GM23338 (cell line): ENCODE data around the gene ETV6. TPM values are rescaled to one million over a fixed set of nuclear protein-coding genes. Genes with fewer than 3 reads are reported as not detected.

ENCODE experiments used
- ATAC-seq: fragments of 200-7000 bp; cut with Tn5 transposase; 3 replicates; pipeline ENCODE4 v1.9.1; 2020
- DNase-seq: peaks from one replicate; pipeline ENCODE4 v3.0.0-alpha.2; 2015; ENCODE audit warnings: low spot score
- H2AFZ ChIP-seq: fragments of 200-600 bp; sonication (generic); 2 replicates; pipeline ENCODE4 v1.8.0; 2016; ENCODE audit warnings: antibody characterized with exemption, mild to moderate bottlenecking, moderate library complexity
- H3F3A ChIP-seq: fragments of 200-600 bp; sonication (generic); replicated peaks from 2 replicates; pipeline ENCODE4 v1.8.0; 2017; ENCODE audit warnings: antibody characterized with exemption, mixed run types, low read depth
- H3K27ac ChIP-seq: fragments of 200-600 bp; sonication (generic); 2 replicates; pipeline ENCODE4 v1.6.1; 2016; ENCODE audit warnings: low read depth
- H3K27me3 ChIP-seq: fragments of 200-600 bp; sonication (generic); 2 replicates; pipeline ENCODE4 v1.8.0; 2016; ENCODE audit warnings: mild to moderate bottlenecking, mixed run types, moderate library complexity; ENCODE audit not compliant: insufficient read depth
- H3K36me3 ChIP-seq: fragments of 200-600 bp; sonication (generic); 2 replicates; pipeline ENCODE4 v1.8.0; 2016; ENCODE audit warnings: mild to moderate bottlenecking; ENCODE audit not compliant: insufficient read depth
- H3K4me1 ChIP-seq: fragments of 200-600 bp; sonication (generic); 2 replicates; pipeline ENCODE4 v1.8.0; 2016; ENCODE audit warnings: mild to moderate bottlenecking, moderate library complexity; ENCODE audit not compliant: insufficient read depth
- H3K4me2 ChIP-seq: fragments of 200-600 bp; sonication (generic); 2 replicates; pipeline ENCODE4 v1.7.1; 2017; ENCODE audit warnings: mixed run types
- H3K4me3 ChIP-seq: fragments of 200-600 bp; sonication (generic); 2 replicates; pipeline ENCODE4 v1.6.1; 2016; ENCODE audit warnings: mixed run types
- H3K79me2 ChIP-seq: fragments of 200-600 bp; sonication (generic); replicated peaks from 2 replicates; pipeline ENCODE4 v1.8.0; 2017; ENCODE audit warnings: mild to moderate bottlenecking; ENCODE audit not compliant: insufficient read depth
- H3K9me2 ChIP-seq: fragments of 200-600 bp; sonication (generic); 2 replicates; pipeline ENCODE4 v1.8.0; 2017; ENCODE audit not compliant: insufficient read depth
- H4K20me1 ChIP-seq: fragments of 200-600 bp; sonication (generic); replicated peaks from 2 replicates; pipeline ENCODE4 v1.8.0; 2017; ENCODE audit warnings: mild to moderate bottlenecking; ENCODE audit not compliant: insufficient read depth
- H3K27ac Mint-ChIP-seq: 2 replicates; pipeline ENCODE4 v1.8.0; 2020; ENCODE audit warnings: inconsistent platforms, mild to moderate bottlenecking, moderate library complexity, mixed read lengths
- H3K27me3 Mint-ChIP-seq: 3 replicates; pipeline ENCODE4 v1.8.0; 2022; ENCODE audit warnings: low read depth, mild to moderate bottlenecking, moderate library complexity, mixed read lengths, inconsistent platforms; ENCODE audit not compliant: insufficient read depth, poor library complexity
- H3K36me3 Mint-ChIP-seq: 3 replicates; pipeline ENCODE4 v1.8.0; 2021; ENCODE audit warnings: low read depth, mild to moderate bottlenecking, inconsistent platforms, moderate library complexity, mixed read lengths
- H3K4me1 Mint-ChIP-seq: 3 replicates; pipeline ENCODE4 v1.8.0; 2020; ENCODE audit warnings: mild to moderate bottlenecking, inconsistent platforms, mixed read lengths
- H3K4me3 Mint-ChIP-seq: 3 replicates; pipeline ENCODE4 v1.8.0; 2021; ENCODE audit warnings: moderate library complexity, mild to moderate bottlenecking, inconsistent platforms, mixed read lengths
- H3K9me3 Mint-ChIP-seq: 3 replicates; pipeline ENCODE4 v1.8.0; 2020; ENCODE audit warnings: moderate library complexity, mild to moderate bottlenecking, inconsistent platforms, mixed read lengths
- CREB1 ChIP-seq: fragments of 250-450 bp; sonication (Bioruptor Pico); IDR thresholded peaks from 2 replicates; pipeline ENCODE4 v1.5.0; 2020; ENCODE audit warnings: low read depth, mild to moderate bottlenecking, moderate library complexity
- EZH2 ChIP-seq: fragments of 200-600 bp; sonication (generic); IDR thresholded peaks from one replicate; pipeline ENCODE4 v1.8.0; 2017; ENCODE audit warnings: antibody characterized with exemption, mild to moderate bottlenecking, low read depth; ENCODE audit not compliant: unreplicated experiment
- EZH2phosphoT487 ChIP-seq: fragments of 200-600 bp; sonication (generic); IDR thresholded peaks from one replicate; pipeline ENCODE4 v1.8.1; 2018; ENCODE audit warnings: antibody characterized with exemption; ENCODE audit not compliant: unreplicated experiment
- JUNB ChIP-seq: IDR thresholded peaks from one replicate; pipeline ENCODE4 v1.6.1; 2016; ENCODE audit warnings: antibody characterized with exemption; ENCODE audit not compliant: unreplicated experiment
- NANOG ChIP-seq: IDR thresholded peaks from 2 replicates; pipeline ENCODE4 v1.6.1; 2016; ENCODE audit warnings: antibody characterized with exemption, borderline replicate concordance
- POLR2AphosphoS5 ChIP-seq: IDR thresholded peaks from 2 replicates; pipeline ENCODE4 v1.6.1; 2016; ENCODE audit warnings: antibody characterized with exemption, low read depth
- STAT1 ChIP-seq: IDR thresholded peaks from one replicate; pipeline ENCODE4 v1.6.1; 2016; ENCODE audit warnings: antibody characterized with exemption; ENCODE audit not compliant: unreplicated experiment
- ZNF114 ChIP-seq: fragments of 250-450 bp; sonication (Bioruptor Pico); IDR thresholded peaks from 2 replicates; pipeline ENCODE4 v1.5.0; 2020; ENCODE audit warnings: mild to moderate bottlenecking, moderate library complexity
- ZNF331 ChIP-seq: fragments of 250-450 bp; sonication (Bioruptor Pico); IDR thresholded peaks from 2 replicates; pipeline ENCODE4 v1.5.0; 2020; ENCODE audit warnings: low read depth, mild to moderate bottlenecking, moderate library complexity
- polyA plus RNA-seq: library from polyadenylated mRNA; unstranded; fragments of >200 nt; fragmentation: Nextera tagmentation; extraction: Ambion mirVana; gene quantifications from 2 replicates; pipeline ENCODE4 v1.2.1, GENCODE V29; 2016
- total RNA-seq: library from RNA; depleted of rRNA; stranded (reverse); fragments of >200 nt; shearing (Covaris generic); gene quantifications from 2 replicates; pipeline ENCODE4 v1.2.3, GENCODE V29; 2014
- TF ChIP-seq, protein P1 (sequence below): IDR thresholded peaks from one replicate; pipeline ENCODE4 v1.6.1; 2018; ENCODE audit warnings: antibody characterized with exemption; ENCODE audit not compliant: unreplicated experiment
- TF ChIP-seq, protein P2 (sequence below): IDR thresholded peaks from 2 replicates; pipeline ENCODE4 v1.6.1; 2016; ENCODE audit warnings: antibody characterized with exemption
- TF ChIP-seq, protein P3 (sequence below): fragments of 250-450 bp; sonication (Bioruptor Pico); IDR thresholded peaks from 2 replicates; pipeline ENCODE4 v1.5.0; 2020; ENCODE audit warnings: mild to moderate bottlenecking, moderate library complexity
- TF ChIP-seq, protein P4 (sequence below), 2 experiments: fragments of 200-600 bp in 1 of 2; sonication (generic) in 1 of 2; conservative IDR thresholded peaks; 2 replicates each; pipeline versions ENCODE4 v1.5.1 to v1.6.1; 2016 to 2017; ENCODE audit warnings: antibody characterized with exemption in 2 of 2, low read depth in 2 of 2, mild to moderate bottlenecking in 2 of 2, moderate library complexity in 1 of 2

ETV6 gene
- total and polyA plus RNA-seq, 2 experiments from 2014 or later, result 7.5 to 15.1 TPM

DNA sequence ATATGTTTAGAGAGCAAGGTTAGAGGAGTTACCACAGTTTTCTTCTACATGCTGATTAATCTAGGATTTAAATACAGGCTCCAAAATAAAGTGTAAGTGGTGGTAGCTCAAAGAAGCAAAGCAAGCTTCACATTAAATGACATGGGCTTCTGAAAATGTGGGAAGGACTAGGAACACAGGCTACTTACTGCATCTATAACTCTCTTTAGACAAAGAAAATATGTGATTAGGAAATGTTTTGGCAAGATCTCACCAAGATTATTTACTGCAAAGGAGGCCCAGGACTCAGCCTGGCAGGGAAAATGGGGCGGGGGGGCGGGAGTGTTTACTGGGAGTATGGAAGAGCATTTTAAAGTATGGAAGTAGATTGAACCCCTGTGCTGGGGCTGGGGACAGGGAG, 39.4 kb downstream of the ETV6 start:
- H3K4me1 Mint-ChIP-seq, result peaks cover 27% of the 10 kb centered on the region
- peaks cover 3% of the 10 kb centered on the region for H3K27me3 Mint-ChIP-seq
- ATAC-seq, result no peak
- TF ChIP-seq JUNB (no peak), STAT1 (no peak), ZNF331 (CRISPR knock-in tag) (no peak), ZNF114 (CRISPR knock-in tag) (no peak), CREB1 (CRISPR knock-in tag) (no peak), NANOG (no peak), POLR2AphosphoS5 (no peak), EZH2phosphoT487 (no peak), EZH2 (no peak)
- TF ChIP-seq, protein P1, sequence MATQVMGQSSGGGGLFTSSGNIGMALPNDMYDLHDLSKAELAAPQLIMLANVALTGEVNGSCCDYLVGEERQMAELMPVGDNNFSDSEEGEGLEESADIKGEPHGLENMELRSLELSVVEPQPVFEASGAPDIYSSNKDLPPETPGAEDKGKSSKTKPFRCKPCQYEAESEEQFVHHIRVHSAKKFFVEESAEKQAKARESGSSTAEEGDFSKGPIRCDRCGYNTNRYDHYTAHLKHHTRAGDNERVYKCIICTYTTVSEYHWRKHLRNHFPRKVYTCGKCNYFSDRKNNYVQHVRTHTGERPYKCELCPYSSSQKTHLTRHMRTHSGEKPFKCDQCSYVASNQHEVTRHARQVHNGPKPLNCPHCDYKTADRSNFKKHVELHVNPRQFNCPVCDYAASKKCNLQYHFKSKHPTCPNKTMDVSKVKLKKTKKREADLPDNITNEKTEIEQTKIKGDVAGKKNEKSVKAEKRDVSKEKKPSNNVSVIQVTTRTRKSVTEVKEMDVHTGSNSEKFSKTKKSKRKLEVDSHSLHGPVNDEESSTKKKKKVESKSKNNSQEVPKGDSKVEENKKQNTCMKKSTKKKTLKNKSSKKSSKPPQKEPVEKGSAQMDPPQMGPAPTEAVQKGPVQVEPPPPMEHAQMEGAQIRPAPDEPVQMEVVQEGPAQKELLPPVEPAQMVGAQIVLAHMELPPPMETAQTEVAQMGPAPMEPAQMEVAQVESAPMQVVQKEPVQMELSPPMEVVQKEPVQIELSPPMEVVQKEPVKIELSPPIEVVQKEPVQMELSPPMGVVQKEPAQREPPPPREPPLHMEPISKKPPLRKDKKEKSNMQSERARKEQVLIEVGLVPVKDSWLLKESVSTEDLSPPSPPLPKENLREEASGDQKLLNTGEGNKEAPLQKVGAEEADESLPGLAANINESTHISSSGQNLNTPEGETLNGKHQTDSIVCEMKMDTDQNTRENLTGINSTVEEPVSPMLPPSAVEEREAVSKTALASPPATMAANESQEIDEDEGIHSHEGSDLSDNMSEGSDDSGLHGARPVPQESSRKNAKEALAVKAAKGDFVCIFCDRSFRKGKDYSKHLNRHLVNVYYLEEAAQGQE, result no peak
- TF ChIP-seq, protein P2, sequence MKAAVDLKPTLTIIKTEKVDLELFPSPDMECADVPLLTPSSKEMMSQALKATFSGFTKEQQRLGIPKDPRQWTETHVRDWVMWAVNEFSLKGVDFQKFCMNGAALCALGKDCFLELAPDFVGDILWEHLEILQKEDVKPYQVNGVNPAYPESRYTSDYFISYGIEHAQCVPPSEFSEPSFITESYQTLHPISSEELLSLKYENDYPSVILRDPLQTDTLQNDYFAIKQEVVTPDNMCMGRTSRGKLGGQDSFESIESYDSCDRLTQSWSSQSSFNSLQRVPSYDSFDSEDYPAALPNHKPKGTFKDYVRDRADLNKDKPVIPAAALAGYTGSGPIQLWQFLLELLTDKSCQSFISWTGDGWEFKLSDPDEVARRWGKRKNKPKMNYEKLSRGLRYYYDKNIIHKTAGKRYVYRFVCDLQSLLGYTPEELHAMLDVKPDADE, result no peak
- TF ChIP-seq, protein P3, sequence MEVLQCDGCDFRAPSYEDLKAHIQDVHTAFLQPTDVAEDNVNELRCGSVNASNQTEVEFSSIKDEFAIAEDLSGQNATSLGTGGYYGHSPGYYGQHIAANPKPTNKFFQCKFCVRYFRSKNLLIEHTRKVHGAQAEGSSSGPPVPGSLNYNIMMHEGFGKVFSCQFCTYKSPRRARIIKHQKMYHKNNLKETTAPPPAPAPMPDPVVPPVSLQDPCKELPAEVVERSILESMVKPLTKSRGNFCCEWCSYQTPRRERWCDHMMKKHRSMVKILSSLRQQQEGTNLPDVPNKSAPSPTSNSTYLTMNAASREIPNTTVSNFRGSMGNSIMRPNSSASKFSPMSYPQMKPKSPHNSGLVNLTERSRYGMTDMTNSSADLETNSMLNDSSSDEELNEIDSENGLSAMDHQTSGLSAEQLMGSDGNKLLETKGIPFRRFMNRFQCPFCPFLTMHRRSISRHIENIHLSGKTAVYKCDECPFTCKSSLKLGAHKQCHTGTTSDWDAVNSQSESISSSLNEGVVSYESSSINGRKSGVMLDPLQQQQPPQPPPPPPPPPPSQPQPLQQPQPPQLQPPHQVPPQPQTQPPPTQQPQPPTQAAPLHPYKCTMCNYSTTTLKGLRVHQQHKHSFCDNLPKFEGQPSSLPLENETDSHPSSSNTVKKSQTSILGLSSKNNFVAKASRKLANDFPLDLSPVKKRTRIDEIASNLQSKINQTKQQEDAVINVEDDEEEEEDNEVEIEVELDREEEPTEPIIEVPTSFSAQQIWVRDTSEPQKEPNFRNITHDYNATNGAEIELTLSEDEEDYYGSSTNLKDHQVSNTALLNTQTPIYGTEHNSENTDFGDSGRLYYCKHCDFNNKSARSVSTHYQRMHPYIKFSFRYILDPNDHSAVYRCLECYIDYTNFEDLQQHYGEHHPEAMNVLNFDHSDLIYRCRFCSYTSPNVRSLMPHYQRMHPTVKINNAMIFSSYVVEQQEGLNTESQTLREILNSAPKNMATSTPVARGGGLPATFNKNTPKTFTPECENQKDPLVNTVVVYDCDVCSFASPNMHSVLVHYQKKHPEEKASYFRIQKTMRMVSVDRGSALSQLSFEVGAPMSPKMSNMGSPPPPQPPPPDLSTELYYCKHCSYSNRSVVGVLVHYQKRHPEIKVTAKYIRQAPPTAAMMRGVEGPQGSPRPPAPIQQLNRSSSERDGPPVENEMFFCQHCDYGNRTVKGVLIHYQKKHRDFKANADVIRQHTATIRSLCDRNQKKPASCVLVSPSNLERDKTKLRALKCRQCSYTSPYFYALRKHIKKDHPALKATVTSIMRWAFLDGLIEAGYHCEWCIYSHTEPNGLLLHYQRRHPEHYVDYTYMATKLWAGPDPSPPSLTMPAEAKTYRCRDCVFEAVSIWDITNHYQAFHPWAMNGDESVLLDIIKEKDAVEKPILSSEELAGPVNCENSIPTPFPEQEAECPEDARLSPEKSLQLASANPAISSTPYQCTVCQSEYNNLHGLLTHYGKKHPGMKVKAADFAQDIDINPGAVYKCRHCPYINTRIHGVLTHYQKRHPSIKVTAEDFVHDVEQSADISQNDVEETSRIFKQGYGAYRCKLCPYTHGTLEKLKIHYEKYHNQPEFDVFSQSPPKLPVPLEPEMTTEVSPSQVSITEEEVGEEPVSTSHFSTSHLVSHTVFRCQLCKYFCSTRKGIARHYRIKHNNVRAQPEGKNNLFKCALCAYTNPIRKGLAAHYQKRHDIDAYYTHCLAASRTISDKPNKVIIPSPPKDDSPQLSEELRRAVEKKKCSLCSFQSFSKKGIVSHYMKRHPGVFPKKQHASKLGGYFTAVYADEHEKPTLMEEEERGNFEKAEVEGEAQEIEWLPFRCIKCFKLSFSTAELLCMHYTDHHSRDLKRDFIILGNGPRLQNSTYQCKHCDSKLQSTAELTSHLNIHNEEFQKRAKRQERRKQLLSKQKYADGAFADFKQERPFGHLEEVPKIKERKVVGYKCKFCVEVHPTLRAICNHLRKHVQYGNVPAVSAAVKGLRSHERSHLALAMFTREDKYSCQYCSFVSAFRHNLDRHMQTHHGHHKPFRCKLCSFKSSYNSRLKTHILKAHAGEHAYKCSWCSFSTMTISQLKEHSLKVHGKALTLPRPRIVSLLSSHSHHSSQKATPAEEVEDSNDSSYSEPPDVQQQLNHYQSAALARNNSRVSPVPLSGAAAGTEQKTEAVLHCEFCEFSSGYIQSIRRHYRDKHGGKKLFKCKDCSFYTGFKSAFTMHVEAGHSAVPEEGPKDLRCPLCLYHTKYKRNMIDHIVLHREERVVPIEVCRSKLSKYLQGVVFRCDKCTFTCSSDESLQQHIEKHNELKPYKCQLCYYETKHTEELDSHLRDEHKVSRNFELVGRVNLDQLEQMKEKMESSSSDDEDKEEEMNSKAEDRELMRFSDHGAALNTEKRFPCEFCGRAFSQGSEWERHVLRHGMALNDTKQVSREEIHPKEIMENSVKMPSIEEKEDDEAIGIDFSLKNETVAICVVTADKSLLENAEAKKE (CRISPR knock-in tag), result no peak
- TF ChIP-seq, protein P4, sequence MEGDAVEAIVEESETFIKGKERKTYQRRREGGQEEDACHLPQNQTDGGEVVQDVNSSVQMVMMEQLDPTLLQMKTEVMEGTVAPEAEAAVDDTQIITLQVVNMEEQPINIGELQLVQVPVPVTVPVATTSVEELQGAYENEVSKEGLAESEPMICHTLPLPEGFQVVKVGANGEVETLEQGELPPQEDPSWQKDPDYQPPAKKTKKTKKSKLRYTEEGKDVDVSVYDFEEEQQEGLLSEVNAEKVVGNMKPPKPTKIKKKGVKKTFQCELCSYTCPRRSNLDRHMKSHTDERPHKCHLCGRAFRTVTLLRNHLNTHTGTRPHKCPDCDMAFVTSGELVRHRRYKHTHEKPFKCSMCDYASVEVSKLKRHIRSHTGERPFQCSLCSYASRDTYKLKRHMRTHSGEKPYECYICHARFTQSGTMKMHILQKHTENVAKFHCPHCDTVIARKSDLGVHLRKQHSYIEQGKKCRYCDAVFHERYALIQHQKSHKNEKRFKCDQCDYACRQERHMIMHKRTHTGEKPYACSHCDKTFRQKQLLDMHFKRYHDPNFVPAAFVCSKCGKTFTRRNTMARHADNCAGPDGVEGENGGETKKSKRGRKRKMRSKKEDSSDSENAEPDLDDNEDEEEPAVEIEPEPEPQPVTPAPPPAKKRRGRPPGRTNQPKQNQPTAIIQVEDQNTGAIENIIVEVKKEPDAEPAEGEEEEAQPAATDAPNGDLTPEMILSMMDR (conservative IDR thresholded peaks at IDR 0.05; ENCODE audit: low read depth in 2 of 2), result no peak
- Histone ChIP-seq H3K36me3 (no peaks in the 10 kb centered on the region), H3K27ac (peak overlapping the region; percentile 65; the same call in 1 of the 2 replicates), H2AFZ (no peak overlapping the region), H3F3A (no peaks in the 10 kb centered on the region), H4K20me1 (no peaks in the 10 kb centered on the region), H3K4me1 (peaks cover 5% of the 10 kb centered on the region), H3K79me2 (peaks cover 30% of the 10 kb centered on the region), H3K27me3 (no peaks in the 10 kb centered on the region), H3K9me2 (no peaks in the 10 kb centered on the region), H3K4me3 (no peak overlapping the region), H3K4me2 (no peak overlapping the region)
- no peaks in the 10 kb centered on the region for H3K36me3 Mint-ChIP-seq
- no peak overlapping the region for H3K27ac Mint-ChIP-seq
- H3K4me3 Mint-ChIP-seq, result no peak overlapping the region
- DNase-seq, result no peak
- no peaks in the 10 kb centered on the region for H3K9me3 Mint-ChIP-seq
